ENCODE data around the gene SERPIND1. TPM values are rescaled to one million over a fixed set of nuclear protein-coding genes. Genes with fewer than 3 reads are reported as not detected.
"Not testable (repeated sequence)": the region's sequence is repeated elsewhere in the genome, so short reads cannot be mapped to it uniquely, and the experiment has no call there.

SERPIND1 gene
- polyA plus RNA-seq, 1 donor from 2014 or later = 0.23 TPM

DNA sequence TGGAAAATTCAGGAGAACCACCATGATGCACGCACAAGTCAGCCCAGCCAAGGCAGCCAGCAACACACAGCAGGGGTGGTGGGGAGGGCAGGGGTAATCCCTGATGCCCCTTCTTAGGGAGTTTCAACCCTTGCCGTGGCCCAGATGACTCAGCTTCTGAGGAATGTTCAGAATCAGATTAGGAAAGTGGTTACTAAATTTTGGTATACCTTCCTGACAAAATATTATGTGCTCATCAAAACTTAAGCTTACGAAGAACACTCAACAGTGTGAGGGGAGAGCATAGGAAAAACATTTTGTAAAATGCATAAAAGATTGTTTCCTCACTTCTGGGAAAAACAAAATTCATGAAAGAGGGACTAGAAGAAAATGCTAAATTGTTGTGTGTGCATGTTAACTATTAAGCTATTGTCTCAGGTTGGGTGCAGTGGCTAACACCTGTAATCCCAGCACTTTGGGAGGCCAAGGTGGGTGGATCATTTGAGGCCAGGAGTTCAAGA lies 32.1 kb downstream of the SERPIND1 start:
- Mint-ChIP-seq H3K27ac (peak overlapping the region in 1 of 3 donors; percentile 47), H3K9me3 (no peaks in the 10 kb centered on the region), H3K27me3 (no peaks in the 10 kb centered on the region), H3K36me3 (peaks cover 7% of the 10 kb centered on the region), H3K4me3 (no peak overlapping the region), H3K4me1 (peaks cover 6 to 9% (median 6%) of the 10 kb centered on the region in 3 donors)

DNA sequence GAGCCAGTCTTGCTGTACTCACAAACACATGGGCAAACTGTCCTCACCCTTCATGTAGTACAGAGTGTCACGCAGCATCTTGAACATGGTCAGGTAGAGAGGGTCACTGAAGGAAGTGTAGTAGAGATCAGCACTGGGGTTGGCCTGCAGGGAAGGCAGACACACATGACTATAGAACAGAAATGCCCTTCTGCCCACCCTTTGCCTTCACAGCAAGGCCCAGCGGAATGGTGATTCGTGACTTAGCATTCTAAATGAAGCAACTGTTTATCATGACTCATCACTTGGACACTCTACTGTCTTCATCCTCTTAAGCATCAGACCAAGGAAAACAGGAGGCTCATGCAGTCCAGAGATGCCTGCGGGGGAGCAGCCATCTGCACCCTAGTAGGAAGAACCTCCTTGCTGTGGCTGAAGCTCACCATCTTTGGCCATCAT lies 33.4 kb downstream of the SERPIND1 start:
- Mint-ChIP-seq H3K4me1 (peaks cover 6 to 9% (median 6%) of the 10 kb centered on the region in 3 donors), H3K36me3 (peaks cover 7% of the 10 kb centered on the region), H3K9me3 (no peaks in the 10 kb centered on the region), H3K27ac (no peak overlapping the region), H3K27me3 (no peaks in the 10 kb centered on the region), H3K4me3 (no peak overlapping the region)

DNA sequence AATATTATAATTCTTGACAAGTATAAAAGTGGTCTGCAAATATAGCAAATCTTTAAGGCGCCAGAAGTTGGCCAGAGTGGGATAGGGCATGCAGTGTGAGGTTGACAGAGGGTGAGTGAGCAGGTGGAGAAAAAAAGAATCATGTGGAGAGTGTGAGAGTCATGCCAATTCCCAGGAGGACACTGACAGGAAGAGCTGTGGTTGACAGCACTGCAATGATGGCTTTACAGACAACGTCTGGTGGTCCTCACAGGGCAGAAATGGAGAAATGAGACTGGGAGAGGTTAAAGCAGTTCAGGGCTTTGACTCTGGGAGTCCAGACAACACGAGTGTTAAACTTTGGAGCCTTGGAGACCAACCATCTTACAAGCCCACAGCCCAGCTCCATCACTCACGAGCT lies 34.9 kb downstream of the SERPIND1 start:
- peaks cover 6 to 9% (median 6%) of the 10 kb centered on the region in 3 donors for H3K4me1 Mint-ChIP-seq
- H3K36me3 Mint-ChIP-seq = peaks cover 8% of the 10 kb centered on the region
- no peak overlapping the region for H3K4me3 Mint-ChIP-seq
- H3K9me3 Mint-ChIP-seq = no peaks in the 10 kb centered on the region
- no peaks in the 10 kb centered on the region for H3K27me3 Mint-ChIP-seq
- peak overlapping the region in 1 of 3 donors; percentile 63 for H3K27ac Mint-ChIP-seq

DNA sequence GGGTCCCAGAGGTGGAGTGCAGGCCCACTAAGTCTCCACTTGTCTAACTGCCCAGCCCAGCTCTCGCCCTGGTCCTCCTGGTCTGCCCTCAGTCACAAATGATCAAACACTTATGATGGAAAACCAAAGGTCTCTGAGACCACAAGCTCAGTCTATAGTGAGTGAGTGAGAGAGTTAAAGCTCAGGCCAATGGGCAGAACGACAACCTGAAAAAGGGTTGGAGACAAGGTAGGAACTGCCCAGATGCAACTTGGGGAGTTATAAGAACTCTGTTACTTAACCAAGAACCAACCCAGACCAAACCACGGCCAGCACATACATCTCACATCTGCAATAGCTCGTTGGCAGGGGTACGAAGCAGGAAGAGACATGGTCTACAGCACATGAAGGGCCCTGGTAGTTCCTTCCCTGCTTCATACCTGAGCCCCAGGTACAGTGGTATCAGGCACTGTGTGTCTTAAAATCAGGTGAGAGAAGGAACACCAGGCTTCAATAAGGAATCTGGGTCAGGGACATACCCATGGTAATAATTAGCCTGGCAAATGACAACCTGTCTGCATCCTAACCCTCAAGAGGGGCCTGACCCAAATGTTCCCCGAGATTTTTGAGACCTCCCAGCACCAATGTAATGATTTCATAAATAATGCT lies 35.7 kb downstream of the SERPIND1 start:
- Mint-ChIP-seq H3K27me3 (no peaks in the 10 kb centered on the region), H3K9me3 (no peaks in the 10 kb centered on the region), H3K4me3 (no peak overlapping the region), H3K27ac (peak overlapping the region in 1 of 3 donors; percentile 63), H3K4me1 (peaks cover 6 to 9% (median 6%) of the 10 kb centered on the region in 3 donors), H3K36me3 (peaks cover 8% of the 10 kb centered on the region)

DNA sequence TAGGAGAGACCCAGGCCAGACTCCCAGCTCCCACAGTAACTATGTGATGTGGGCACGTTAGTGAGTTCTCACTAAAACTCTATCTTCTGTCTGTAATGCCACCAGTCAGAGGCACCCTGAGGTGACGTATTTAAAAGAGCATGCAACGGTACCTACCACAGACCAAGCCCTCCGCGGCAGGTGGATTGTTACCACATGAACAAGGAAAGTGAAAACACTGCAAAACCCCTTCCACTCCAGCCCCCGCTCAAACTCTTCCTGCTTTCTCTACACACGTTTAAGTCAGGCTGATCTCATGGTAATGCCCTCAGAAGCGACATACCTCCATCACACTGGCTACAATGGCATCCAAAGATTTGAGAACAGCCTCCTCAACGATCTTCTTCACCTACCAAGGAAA lies 36.7 kb downstream of the SERPIND1 start:
- no peaks in the 10 kb centered on the region for H3K27me3 Mint-ChIP-seq
- no peak overlapping the region for H3K4me3 Mint-ChIP-seq
- H3K4me1 Mint-ChIP-seq = peaks cover 6 to 9% (median 6%) of the 10 kb centered on the region in 3 donors
- no peak overlapping the region for H3K27ac Mint-ChIP-seq
- peaks cover 8% of the 10 kb centered on the region for H3K36me3 Mint-ChIP-seq
- H3K9me3 Mint-ChIP-seq = no peaks in the 10 kb centered on the region

DNA sequence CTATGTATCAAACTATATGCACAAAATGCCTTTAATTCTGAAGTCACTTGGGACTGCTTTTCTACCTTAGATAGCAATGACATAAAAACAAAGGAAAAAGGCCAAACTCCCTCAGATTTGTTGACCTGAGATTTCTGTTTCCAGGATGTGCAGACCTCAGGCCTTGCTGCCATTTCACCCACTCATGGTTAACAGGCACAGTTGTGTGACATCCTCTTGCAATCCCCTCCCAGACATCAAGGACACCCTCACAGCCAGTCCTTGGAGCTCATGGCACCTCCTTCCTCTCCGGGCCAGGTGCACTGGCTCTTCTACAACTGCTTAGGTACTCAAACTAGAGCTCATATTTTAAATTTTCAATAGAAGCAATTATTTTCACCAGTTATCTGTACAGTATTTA lies 37.3 kb downstream of the SERPIND1 start:
- Mint-ChIP-seq H3K4me3 (no peak overlapping the region), H3K9me3 (no peaks in the 10 kb centered on the region), H3K4me1 (peaks cover 6 to 9% (median 6%) of the 10 kb centered on the region in 3 donors), H3K27me3 (no peaks in the 10 kb centered on the region), H3K36me3 (peaks cover 8% of the 10 kb centered on the region), H3K27ac (peak overlapping the region in 1 of 3 donors; percentile 27)

DNA sequence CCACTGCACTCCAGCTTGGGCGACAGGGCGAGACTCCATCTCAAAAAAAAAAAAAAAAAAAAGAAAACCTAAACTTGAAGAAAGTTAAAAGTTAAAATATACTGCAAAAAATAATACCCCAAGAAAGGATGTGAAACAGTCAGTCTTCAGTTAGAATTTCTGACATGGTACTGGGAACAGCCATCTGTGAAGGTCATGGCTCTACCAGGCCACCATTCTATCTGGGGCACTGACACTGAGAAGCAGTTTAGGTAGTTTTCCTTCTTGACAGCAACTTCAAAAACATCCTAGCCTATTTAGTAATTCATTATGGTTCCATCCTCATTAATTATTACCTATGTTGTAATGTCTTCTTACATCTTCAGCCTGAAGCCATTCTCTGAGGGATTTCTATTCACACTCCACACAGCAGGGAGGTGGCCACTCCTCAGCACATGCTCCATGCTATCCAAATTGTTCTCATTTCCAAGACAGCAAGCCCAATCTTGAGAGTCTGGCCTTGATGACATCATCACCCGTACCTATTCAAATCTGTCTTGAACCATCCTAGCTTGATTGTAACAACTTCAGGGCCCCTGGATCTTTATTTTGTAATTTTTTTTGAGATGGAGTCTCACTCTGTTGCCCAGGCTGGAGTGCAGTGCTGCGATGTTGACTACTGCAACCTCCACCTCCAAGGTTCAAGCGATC lies 38.2 kb downstream of the SERPIND1 start:
- H3K27ac Mint-ChIP-seq = no peak overlapping the region
- no peak overlapping the region for H3K4me3 Mint-ChIP-seq
- H3K36me3 Mint-ChIP-seq = peaks cover 8% of the 10 kb centered on the region
- H3K27me3 Mint-ChIP-seq = no peaks in the 10 kb centered on the region
- peaks cover 6 to 9% (median 6%) of the 10 kb centered on the region in 3 donors for H3K4me1 Mint-ChIP-seq
- H3K9me3 Mint-ChIP-seq = no peaks in the 10 kb centered on the region

DNA sequence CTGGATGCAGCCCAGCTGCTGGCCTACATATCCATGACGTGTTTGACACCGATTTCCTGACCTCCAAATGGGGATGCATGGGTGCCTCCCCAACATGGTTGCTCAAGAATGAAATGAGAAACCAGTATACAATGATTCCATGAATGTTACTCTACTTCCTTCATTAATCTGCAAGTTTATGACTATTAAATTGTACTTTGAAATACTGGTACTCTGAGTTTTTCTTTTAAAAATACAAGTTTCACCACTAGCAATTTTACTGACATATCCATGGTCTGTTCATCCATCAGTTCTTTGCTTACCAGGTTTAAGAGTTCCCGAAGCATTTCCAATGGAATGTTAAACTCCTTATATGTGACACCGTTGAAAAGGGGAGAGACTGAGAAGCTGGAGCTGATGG lies 39.1 kb downstream of the SERPIND1 start:
- no peak overlapping the region for H3K4me3 Mint-ChIP-seq
- H3K27ac Mint-ChIP-seq = no peak overlapping the region
- H3K9me3 Mint-ChIP-seq = no peaks in the 10 kb centered on the region
- H3K27me3 Mint-ChIP-seq = no peaks in the 10 kb centered on the region
- peaks cover 6 to 9% (median 6%) of the 10 kb centered on the region in 3 donors for H3K4me1 Mint-ChIP-seq
- peaks cover 8% of the 10 kb centered on the region for H3K36me3 Mint-ChIP-seq

DNA sequence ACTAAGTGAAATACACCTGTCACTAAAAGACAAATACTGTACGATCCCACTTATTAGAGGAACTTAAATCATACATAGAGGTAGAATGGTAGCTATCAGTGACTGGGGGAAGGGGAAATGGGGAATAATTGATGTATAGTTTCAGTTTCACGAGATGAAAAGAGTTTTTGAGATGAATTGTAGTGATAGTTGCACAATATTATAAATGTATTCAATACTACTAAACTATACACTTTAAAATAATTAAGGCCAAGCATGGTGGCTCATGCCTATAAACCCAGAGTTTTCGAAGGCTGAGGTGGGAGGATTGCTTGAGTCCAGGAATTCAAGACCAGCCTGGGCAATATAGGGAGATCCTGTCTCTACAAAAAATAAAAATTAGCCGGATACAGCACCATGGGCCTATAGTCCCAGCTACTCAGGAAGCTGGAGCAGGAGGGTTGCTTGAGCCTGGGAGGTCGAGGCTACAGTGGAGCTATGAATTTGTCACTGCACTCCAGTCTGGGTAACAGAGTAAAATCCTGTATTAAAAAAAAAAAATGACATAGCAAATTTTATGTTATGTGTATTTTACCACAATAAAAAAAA lies 40.4 kb downstream of the SERPIND1 start:
- Mint-ChIP-seq H3K36me3 (peaks cover 6% of the 10 kb centered on the region), H3K9me3 (no peaks in the 10 kb centered on the region), H3K27ac (no peak overlapping the region), H3K4me1 (peaks cover 2 to 4% (median 3%) of the 10 kb centered on the region in 3 donors), H3K27me3 (no peaks in the 10 kb centered on the region), H3K4me3 (no peak overlapping the region)

DNA sequence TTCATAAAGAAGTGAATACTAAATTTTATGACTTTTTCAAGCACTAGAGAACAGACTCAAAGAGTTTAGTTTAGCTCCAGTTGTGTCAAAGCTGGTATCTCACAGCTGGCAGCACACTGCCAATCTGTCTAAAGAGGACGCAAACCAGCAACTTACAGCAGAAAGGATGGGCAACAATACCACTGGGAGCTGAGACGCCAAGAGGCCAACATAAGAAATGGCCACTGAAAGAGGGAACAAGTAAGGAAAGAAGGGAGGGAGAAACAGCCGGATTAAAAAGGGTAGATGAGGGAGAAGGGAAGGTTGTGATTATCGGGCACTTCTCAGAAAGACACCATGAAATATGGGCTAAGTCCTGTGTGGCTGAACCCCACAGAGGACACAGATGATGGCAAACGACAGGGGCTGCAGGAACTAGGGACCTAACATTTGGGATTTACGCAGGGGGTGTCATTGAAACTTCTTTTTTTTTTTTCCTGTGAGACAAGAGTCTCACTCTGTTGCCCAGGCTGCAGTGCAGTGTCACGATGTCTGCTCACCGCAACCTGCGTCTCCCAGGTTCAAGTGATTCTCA lies 41.7 kb downstream of the SERPIND1 start:
- Mint-ChIP-seq H3K4me1 (peaks cover 0 to 3% (median 0%) of the 10 kb centered on the region in 3 donors), H3K27me3 (no peaks in the 10 kb centered on the region), H3K9me3 (no peaks in the 10 kb centered on the region), H3K36me3 (peaks cover 6% of the 10 kb centered on the region), H3K4me3 (no peak overlapping the region), H3K27ac (peak overlapping the region in 1 of 3 donors; percentile 11)

DNA sequence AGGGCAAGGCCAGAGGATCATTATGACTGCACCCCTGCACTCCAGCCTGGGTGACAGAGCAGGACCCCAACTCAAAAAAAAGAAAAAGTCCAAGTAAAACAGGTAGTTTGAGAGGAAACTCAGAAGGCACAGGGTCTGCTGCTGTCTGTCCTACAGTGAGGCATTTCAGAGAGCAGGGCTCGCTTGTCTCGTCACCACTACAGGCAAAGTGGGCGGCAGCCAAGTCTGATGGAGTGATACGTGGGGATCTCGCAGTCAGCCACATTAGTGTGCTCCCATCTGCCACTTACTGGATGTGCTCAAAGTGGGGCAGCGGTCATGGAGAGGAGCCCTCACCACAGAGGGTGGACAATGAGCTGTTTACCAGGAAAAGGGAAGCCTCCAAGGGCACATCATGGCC lies 42.6 kb downstream of the SERPIND1 start:
- H3K9me3 Mint-ChIP-seq = no peaks in the 10 kb centered on the region
- no peak overlapping the region for H3K4me3 Mint-ChIP-seq
- H3K36me3 Mint-ChIP-seq = peaks cover 1% of the 10 kb centered on the region
- no peaks in the 10 kb centered on the region for H3K4me1 Mint-ChIP-seq
- peak overlapping the region in 1 of 3 donors; percentile 62 for H3K27ac Mint-ChIP-seq
- no peaks in the 10 kb centered on the region for H3K27me3 Mint-ChIP-seq

DNA sequence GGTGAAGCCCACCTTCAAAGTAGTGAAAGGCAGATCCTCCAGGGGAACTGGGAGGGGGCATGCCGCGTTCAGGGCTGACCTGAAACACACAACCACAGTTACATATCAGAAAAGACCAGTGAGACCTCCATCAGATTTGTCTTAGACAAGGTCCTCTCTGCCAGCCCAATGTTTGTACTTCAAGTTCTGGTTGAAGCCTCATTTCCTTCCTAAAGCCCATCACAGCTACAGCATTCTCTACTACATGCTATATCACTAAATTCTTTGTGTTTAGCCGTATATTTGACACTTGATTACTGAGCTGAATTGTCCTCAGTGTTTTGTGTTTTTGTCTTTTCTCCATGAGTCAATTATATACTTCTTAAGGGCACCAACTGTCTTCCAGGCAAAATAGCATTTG lies 44.6 kb downstream of the SERPIND1 start:
- Mint-ChIP-seq H3K27ac (peak overlapping the region in 1 of 3 donors; percentile 6), H3K27me3 (no peaks in the 10 kb centered on the region)

DNA sequence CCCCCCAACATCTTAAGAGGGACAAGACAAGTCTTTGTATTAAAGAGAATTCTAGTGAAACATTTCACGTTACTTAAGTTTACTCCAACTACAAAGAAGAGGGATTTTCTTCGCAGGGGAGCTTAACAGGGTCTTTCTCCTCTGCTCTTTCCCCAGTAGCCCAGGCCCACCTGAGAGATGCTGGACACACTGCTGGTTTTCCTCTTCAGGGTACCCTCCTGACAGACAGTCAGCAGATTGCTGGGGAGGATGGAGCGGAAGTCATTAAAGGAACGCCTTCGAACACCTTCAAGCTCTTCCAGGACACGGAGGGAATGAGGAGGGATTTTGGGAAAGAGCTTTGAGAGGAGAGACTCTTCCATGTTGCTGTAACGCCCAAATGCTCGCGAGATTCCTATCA lies 45.6 kb downstream of the SERPIND1 start:
- H3K36me3 Mint-ChIP-seq = peaks cover 2% of the 10 kb centered on the region

More for the DNA sequence above, 44.6 kb downstream of the SERPIND1 start:
- Mint-ChIP-seq H3K4me1 (no peaks in the 10 kb centered on the region), H3K4me3 (no peak overlapping the region), H3K9me3 (no peaks in the 10 kb centered on the region), H3K36me3 (peaks cover 4% of the 10 kb centered on the region)

DNA sequence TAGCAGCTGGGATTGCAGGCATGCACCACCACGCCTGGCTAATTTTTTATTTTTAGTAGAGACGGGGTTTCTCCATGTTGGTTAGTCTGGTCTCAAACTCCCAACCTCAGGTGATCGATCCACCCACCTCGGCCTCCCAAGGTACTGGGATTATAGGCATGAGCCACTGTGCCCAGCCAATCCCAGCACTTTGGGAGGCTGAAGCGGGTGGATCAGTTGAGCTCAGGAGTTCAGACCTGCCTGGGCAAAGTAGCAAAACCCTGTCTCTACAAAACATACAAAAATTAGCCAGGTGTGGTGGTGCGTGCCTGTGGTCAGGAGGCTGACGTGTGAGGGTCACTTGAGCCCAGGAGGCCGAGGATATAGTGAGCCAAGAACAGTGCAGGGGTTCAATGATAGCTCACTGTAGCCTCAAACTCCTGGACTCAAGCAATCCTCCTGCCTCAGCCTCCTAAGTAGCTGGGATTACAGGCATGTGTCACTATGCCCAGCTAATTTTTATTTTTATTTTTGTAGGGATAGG lies 47.9 kb downstream of the SERPIND1 start:
- not testable (repeated sequence) for H3K27ac Mint-ChIP-seq, H3K4me1 Mint-ChIP-seq, H3K27me3 Mint-ChIP-seq, H3K9me3 Mint-ChIP-seq, H3K36me3 Mint-ChIP-seq, H3K4me3 Mint-ChIP-seq

More for the DNA sequence above, 45.6 kb downstream of the SERPIND1 start:
- Mint-ChIP-seq H3K27ac (peak overlapping the region in 1 of 3 donors; percentile 21), H3K4me3 (no peak overlapping the region), H3K27me3 (no peaks in the 10 kb centered on the region), H3K4me1 (peaks cover 0 to 2% (median 0%) of the 10 kb centered on the region in 3 donors), H3K9me3 (no peaks in the 10 kb centered on the region)

DNA sequence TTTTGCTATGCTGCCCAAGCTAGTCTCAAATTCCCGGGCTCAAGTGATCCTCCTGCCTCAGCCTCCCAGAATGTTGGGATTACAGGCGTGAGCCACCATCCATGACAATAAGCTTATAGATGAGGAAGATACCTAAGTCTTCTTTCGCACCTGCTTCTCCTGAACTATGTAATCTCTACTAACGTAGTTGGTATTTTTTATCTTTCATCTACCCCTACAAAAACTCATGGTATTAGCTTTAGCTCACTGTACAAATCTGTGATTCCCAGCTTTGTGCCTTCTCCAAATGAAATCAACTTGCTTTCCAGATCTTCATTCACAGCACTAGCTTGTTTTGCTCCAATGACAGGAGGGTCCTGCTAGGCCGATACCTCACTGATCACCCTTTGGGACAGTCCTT lies 48.3 kb downstream of the SERPIND1 start:
- no peaks in the 10 kb centered on the region for H3K27me3 Mint-ChIP-seq
- no peak overlapping the region for H3K4me3 Mint-ChIP-seq
- no peak overlapping the region for H3K27ac Mint-ChIP-seq
- H3K9me3 Mint-ChIP-seq = no peaks in the 10 kb centered on the region
- peaks cover 7% of the 10 kb centered on the region for H3K36me3 Mint-ChIP-seq
- H3K4me1 Mint-ChIP-seq = peaks cover 0 to 2% (median 0%) of the 10 kb centered on the region in 3 donors
